Stomach smooth muscle (tissue), 2 donors: ENCODE measurements around the gene ELFN1.

Experiments
- H3K27ac ChIP-seq: one replicate; pipeline ENCODE4 v1.7.0; 2013; ENCODE audit warnings: mild to moderate bottlenecking, low read length, inconsistent platforms
- H3K27me3 ChIP-seq, 2 donors: one replicate each; pipeline ENCODE4 v1.7.0; 2013; ENCODE audit warnings: low read length in 2 of 2; ENCODE audit not compliant: insufficient read depth in 2 of 2, control insufficient read depth in 1 of 2
- H3K36me3 ChIP-seq, 2 donors: one replicate each; pipeline ENCODE4 v1.7.0; 2013; ENCODE audit warnings: low read length in 2 of 2; ENCODE audit not compliant: control insufficient read depth in 2 of 2, insufficient read depth in 2 of 2
- H3K4me1 ChIP-seq: one replicate; pipeline ENCODE4 v1.7.0; 2013; ENCODE audit warnings: low read length; ENCODE audit not compliant: control insufficient read depth, insufficient read depth
- H3K4me3 ChIP-seq, 2 donors: one replicate each; pipeline ENCODE4 v1.7.0; 2013; ENCODE audit warnings: low read length in 2 of 2
- H3K9ac ChIP-seq, 2 donors: one replicate each; pipeline ENCODE4 v1.7.0; 2013; ENCODE audit warnings: low read length in 2 of 2, mild to moderate bottlenecking in 1 of 2
- H3K9me3 ChIP-seq, 2 donors: one replicate each; pipeline ENCODE4 v1.7.0; 2013; ENCODE audit warnings: low read length in 2 of 2; ENCODE audit not compliant: control insufficient read depth in 2 of 2
- donor health status: healthy.
- donor health status: Pancreatic carcinoma.

ELFN1 gene

DNA sequence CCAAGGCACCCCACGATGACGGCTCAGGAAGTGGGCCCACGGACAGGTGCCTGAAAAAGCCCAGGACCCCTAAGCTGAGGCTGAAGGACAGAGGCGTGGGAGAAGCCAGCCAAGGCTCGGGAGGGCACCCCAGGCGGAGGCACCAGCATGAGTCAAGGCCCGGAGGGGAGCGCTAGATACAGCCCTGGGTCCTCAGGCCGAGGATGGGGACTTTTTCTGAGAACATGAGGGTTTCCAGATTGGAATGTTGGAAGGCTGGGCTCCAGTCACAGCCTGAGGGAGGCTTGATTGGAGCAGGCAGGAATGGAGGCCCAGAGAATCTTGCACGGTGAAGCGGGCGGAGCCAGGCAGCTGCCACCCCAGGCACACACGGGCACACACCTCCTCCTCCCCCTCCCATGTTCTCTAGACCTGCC lies 19.0 kb upstream of the ELFN1 start:
- Histone ChIP-seq H3K27me3 (peaks cover 17 to 25% of the 10 kb centered on the region in 2 donors), H3K9ac (no peak overlapping the region), H3K27ac (no peak overlapping the region), H3K9me3 (no peaks in the 10 kb centered on the region), H3K4me3 (no peak overlapping the region), H3K36me3 (no peaks in the 10 kb centered on the region), H3K4me1 (peaks cover 12% of the 10 kb centered on the region)

- Histone ChIP-seq H3K9ac (no peak overlapping the region), H3K9me3 (no peaks in the 10 kb centered on the region), H3K4me1 (peaks cover 12% of the 10 kb centered on the region), H3K36me3 (no peaks in the 10 kb centered on the region), H3K27ac (no peak overlapping the region), H3K4me3 (no peak overlapping the region), H3K27me3 (peaks cover 20 to 28% of the 10 kb centered on the region in 2 donors)
Observed at GRCh38 chr7:1651891-1652290, 18.2 kb upstream of the ELFN1 start.

DNA sequence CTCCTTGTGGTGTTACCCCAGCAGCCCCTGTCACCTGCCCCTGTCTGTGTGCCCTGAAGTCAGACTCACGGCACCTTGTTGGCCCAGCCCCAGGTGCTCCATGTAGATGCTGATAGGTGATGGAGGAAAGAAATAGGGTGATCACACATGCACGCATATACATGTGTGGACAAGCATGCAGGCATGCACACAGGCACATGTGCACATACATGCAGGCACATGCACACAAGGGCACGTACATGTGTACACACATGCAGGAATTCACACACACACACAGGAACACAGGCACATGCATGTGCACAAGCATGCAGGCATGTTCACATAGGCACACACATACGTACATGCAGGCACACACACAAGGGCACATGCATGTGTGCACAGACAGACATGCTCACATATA lies 16.6 kb upstream of the ELFN1 start:
- peaks cover 20 to 30% of the 10 kb centered on the region in 2 donors for H3K27me3 ChIP-seq
- no peak overlapping the region for H3K27ac ChIP-seq
- H3K4me3 ChIP-seq: no peak overlapping the region
- H3K36me3 ChIP-seq: no peaks in the 10 kb centered on the region
- peaks cover 0 to 3% of the 10 kb centered on the region in 2 donors for H3K9me3 ChIP-seq
- no peak overlapping the region for H3K9ac ChIP-seq
- H3K4me1 ChIP-seq: peaks cover under 1% of the 10 kb centered on the region

- H3K27me3 ChIP-seq: peaks cover 19 to 24% of the 10 kb centered on the region in 2 donors
- no peaks in the 10 kb centered on the region for H3K4me1 ChIP-seq
- no peaks in the 10 kb centered on the region for H3K36me3 ChIP-seq
- no peak overlapping the region for H3K27ac ChIP-seq
- H3K4me3 ChIP-seq: no peak overlapping the region
- peaks cover 0 to 3% of the 10 kb centered on the region in 2 donors for H3K9me3 ChIP-seq
- no peak overlapping the region for H3K9ac ChIP-seq
Observed at GRCh38 chr7:1654111-1654510, 16.0 kb upstream of the ELFN1 start.

DNA sequence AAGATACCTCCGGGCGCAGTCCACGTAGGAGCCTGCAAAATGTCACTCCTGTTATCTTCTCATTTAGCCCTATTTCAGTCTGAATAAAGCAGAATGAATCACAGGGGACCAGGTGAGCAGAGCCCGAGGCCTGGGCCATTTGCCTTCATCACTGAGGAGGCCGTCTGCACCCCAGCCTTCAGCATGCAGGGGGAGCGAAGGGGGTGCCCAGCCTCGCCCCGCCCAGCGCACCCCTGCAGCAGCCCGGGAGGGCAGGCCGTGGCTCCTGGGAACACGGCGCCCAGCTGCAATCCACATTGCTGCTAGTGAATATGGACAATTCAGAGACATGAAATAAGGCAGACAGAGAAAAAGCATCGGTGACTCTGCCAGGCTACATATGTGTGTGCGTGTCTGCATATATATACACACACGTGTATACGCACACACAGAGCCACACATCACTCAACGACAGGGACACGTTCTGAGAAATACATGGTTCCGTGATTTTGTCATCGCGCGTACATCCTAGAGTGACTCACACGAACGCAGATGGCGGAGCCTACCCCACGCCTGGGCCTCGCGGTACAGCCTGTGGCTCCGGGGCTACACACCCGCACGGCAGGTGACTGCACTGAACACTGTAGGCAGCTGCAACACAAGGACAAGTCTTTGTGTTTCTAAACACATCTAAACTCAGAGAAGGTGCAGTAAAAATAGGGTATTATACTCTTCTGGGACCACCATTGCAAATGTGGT lies 15.2 kb upstream of the ELFN1 start:
- Histone ChIP-seq H3K9ac (no peak overlapping the region), H3K4me3 (no peak overlapping the region), H3K36me3 (no peaks in the 10 kb centered on the region), H3K9me3 (peaks cover 0 to 3% of the 10 kb centered on the region in 2 donors), H3K27ac (no peak overlapping the region), H3K27me3 (peaks cover 20 to 24% of the 10 kb centered on the region in 2 donors), H3K4me1 (no peaks in the 10 kb centered on the region)

GRCh38 chr7:1659696-1660095 lies 10.4 kb upstream of the ELFN1 start:
- Histone ChIP-seq H3K36me3 (no peaks in the 10 kb centered on the region), H3K4me1 (peaks cover 5% of the 10 kb centered on the region), H3K9ac (no peak overlapping the region), H3K27ac (no peak overlapping the region), H3K9me3 (peaks cover 0 to 3% of the 10 kb centered on the region in 2 donors), H3K4me3 (no peak overlapping the region), H3K27me3 (peaks cover 27 to 36% of the 10 kb centered on the region in 2 donors)

GRCh38 chr7:1661461-1661860 lies 8.6 kb upstream of the ELFN1 start:
- Histone ChIP-seq H3K36me3 (no peaks in the 10 kb centered on the region), H3K4me1 (peaks cover 8% of the 10 kb centered on the region), H3K27me3 (peaks cover 21 to 43% of the 10 kb centered on the region in 2 donors), H3K9ac (no peak overlapping the region), H3K4me3 (no peak overlapping the region), H3K9me3 (peaks cover 0 to 3% of the 10 kb centered on the region in 2 donors), H3K27ac (no peak overlapping the region)

DNA sequence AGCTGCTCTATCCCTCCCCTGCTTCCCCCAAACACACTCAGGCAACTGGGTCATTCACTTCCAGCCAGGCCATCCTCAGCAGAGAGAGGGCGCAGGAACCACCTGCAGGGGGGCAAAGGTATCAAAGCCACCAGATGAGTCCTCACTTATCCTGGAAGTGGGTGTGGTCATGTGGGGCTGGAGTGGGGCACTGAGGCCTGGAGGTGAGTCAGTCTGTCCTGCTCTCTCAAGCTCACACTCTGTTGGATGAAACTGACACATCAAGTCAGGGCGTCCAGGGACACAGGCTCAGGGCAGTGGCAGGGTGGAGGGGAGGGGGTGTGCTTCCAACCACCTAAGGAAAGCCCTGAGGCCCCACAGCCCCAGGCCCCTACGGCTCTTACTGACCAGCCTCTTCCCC lies 8.0 kb upstream of the ELFN1 start:
- Histone ChIP-seq H3K27ac (no peak overlapping the region), H3K9me3 (peaks cover 0 to 3% of the 10 kb centered on the region in 2 donors), H3K9ac (no peak overlapping the region), H3K36me3 (no peaks in the 10 kb centered on the region), H3K4me1 (peaks cover 14% of the 10 kb centered on the region), H3K27me3 (peaks cover 20 to 47% of the 10 kb centered on the region in 2 donors), H3K4me3 (no peak overlapping the region)

- H3K27me3 ChIP-seq: peaks cover 20 to 49% of the 10 kb centered on the region in 2 donors
- no peak overlapping the region for H3K9ac ChIP-seq
- H3K27ac ChIP-seq: no peak overlapping the region
Observed at GRCh38 chr7:1662767-1663166, 7.3 kb upstream of the ELFN1 start.

DNA sequence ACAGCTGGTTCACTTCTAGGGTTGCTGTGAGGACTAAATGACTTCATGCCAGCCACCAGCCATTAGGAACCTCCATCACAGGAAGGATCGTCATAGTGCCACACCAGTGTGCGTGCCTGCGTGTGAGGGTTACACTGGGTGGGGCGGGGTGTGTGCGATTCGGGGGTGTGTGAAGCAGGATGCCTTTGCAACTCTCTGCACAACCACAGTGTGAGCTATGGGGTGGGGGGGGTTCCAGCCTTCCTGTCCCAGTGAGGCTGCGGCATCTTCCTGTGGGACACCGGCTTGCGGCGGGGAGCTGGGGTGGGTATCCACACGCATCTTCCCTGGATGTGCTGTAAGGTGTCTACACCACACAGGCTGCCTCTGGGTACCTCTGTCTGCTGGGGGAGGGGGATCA lies 6.9 kb upstream of the ELFN1 start:
- Histone ChIP-seq H3K27me3 (peaks cover 22 to 52% of the 10 kb centered on the region in 2 donors), H3K36me3 (no peaks in the 10 kb centered on the region), H3K4me3 (no peak overlapping the region), H3K9me3 (no peaks in the 10 kb centered on the region), H3K9ac (no peak overlapping the region), H3K4me1 (peaks cover 23% of the 10 kb centered on the region), H3K27ac (no peak overlapping the region)

More at GRCh38 chr7:1662767-1663166, 7.3 kb upstream of the ELFN1 start:
- H3K36me3 ChIP-seq: no peaks in the 10 kb centered on the region
- peaks cover 20% of the 10 kb centered on the region for H3K4me1 ChIP-seq
- no peak overlapping the region for H3K4me3 ChIP-seq
- no peaks in the 10 kb centered on the region for H3K9me3 ChIP-seq
